ENCODE measurements around the gene FAM120C. TPM values are rescaled to one million over a fixed set of nuclear protein-coding genes. Genes with fewer than 3 reads are reported as not detected.

The FAM120C gene
- polyA plus RNA-seq, 3 donors: 1.7 to 2.6 (median 1.8) TPM

GRCh38 chrX:54044126-54044876 is 138.8 kb downstream of the FAM120C start, which contains the start of gene PHF8:
PHF8 (minus strand) TSS chrX:54044473; CDS start chrX:54042728, 1,745 bp downstream.
- no peaks in the 10 kb centered on the region for H4K20me1 ChIP-seq (ENCODE audit: insufficient read depth, low read length)
- peak within 1 kb of the TSS; percentile 85 for H2AFZ ChIP-seq (ENCODE audit: insufficient read depth, low read depth, low read length, poor library complexity, severe bottlenecking)
- WGBS (ENCODE audit: insufficient coverage): 0% methylated on average over 40 of the region's 66 CpGs
- H3K36me3 Mint-ChIP-seq: peaks cover 15 to 18% of the 10 kb centered on the region in 2 donors
- TF ChIP-seq CTCF (IDR thresholded peaks at IDR 0.05): no peak
- H3K36me3 ChIP-seq (replicated peaks in 1 of 2; ENCODE audit: control insufficient read depth in 1 of 2, insufficient read depth in 2 of 2, low read length in 2 of 2): peaks cover 19 to 25% of the 10 kb centered on the region in 2 donors
- H3K4me2 ChIP-seq (replicated peaks; ENCODE audit: extremely low read depth, low read length, poor library complexity, severe bottlenecking): peak within 1 kb of the TSS; percentile 89
- peaks cover 0 to 6% of the 10 kb centered on the region in 2 donors for H3K9me3 ChIP-seq (replicated peaks in 1 of 2; ENCODE audit: control insufficient read depth in 1 of 2, insufficient read depth in 1 of 2, low read length in 2 of 2)
- H3K9ac ChIP-seq (ENCODE audit: insufficient read depth, low read length, poor library complexity, severe bottlenecking): peak within 1 kb of the TSS; percentile 94
- H3K27me3 ChIP-seq (ENCODE audit: control insufficient read depth in 2 of 2, insufficient read depth in 2 of 2, low read length in 2 of 2): no peaks in the 10 kb centered on the region
- peak within 1 kb of the TSS; percentile 98 to 99 (median 98) for H3K27ac Mint-ChIP-seq
- H3K9me3 Mint-ChIP-seq: peaks cover 0 to 14% (median 8%) of the 10 kb centered on the region in 7 donors
- H3K4me1 Mint-ChIP-seq: peaks cover 18% of the 10 kb centered on the region
- peak within 1 kb of the TSS; percentile 88 to 98 for H3K27ac ChIP-seq (ENCODE audit: low read depth in 1 of 2, low read length in 2 of 2)
- peaks cover 16% of the 10 kb centered on the region in 2 donors for H3K4me1 ChIP-seq (ENCODE audit: control insufficient read depth in 1 of 2, insufficient read depth in 2 of 2, low read length in 2 of 2)
- intact Hi-C loops (cut with micrococcal nuclease): loop anchor here (5.0 to 10.0 kb wide), 6 partner anchors 138 to 770 kb away; partner anchors contain the start of genes FAM120C (in 1 of the 2), GNL3L (in 1 of the 2), HUWE1 (in 1 of the 2) and TSR2 (in 1 of the 2)
- H3K27me3 Mint-ChIP-seq (ENCODE audit: low read depth in 3 of 3): peaks cover 0 to 7% (median 0%) of the 10 kb centered on the region in 3 donors
- DNase-seq: peak; percentile 88 to 94 (median 94)
- H3K4me3 ChIP-seq (replicated peaks in 1 of 3; ENCODE audit: low read depth in 2 of 3, low read length in 3 of 3): peak within 1 kb of the TSS; percentile 67 to 86 (median 83)
- H3K79me2 ChIP-seq (ENCODE audit: insufficient read depth, low read length): peaks cover 12% of the 10 kb centered on the region
- peak within 1 kb of the TSS; percentile 91 to 96 for H3K4me3 Mint-ChIP-seq

GRCh38 chrX:54043541-54044125 is 139.4 kb downstream of the FAM120C start:
- 0% methylated on average over 16 of the region's 43 CpGs for WGBS (ENCODE audit: insufficient coverage)
- Histone ChIP-seq H3K9ac (ENCODE audit: insufficient read depth, low read length, poor library complexity, severe bottlenecking) (peak overlapping the region; percentile 94), H3K27ac (ENCODE audit: low read depth in 1 of 2, low read length in 2 of 2) (peak overlapping the region; percentile 88 to 98), H3K79me2 (ENCODE audit: insufficient read depth, low read length) (peaks cover 12% of the 10 kb centered on the region), H3K9me3 (replicated peaks in 1 of 2; ENCODE audit: control insufficient read depth in 1 of 2, insufficient read depth in 1 of 2, low read length in 2 of 2) (peaks cover 0 to 6% of the 10 kb centered on the region in 2 donors), H3K36me3 (replicated peaks in 1 of 2; ENCODE audit: control insufficient read depth in 1 of 2, insufficient read depth in 2 of 2, low read length in 2 of 2) (peaks cover 23 to 31% of the 10 kb centered on the region in 2 donors), H3K4me3 (replicated peaks in 1 of 3; ENCODE audit: low read depth in 2 of 3, low read length in 3 of 3) (peak overlapping the region; percentile 67 to 86 (median 83)), H2AFZ (ENCODE audit: insufficient read depth, low read depth, low read length, poor library complexity, severe bottlenecking) (peak overlapping the region; percentile 85), H4K20me1 (ENCODE audit: insufficient read depth, low read length) (no peaks in the 10 kb centered on the region), H3K4me2 (replicated peaks; ENCODE audit: extremely low read depth, low read length, poor library complexity, severe bottlenecking) (peak overlapping the region; percentile 89), H3K4me1 (ENCODE audit: control insufficient read depth in 1 of 2, insufficient read depth in 2 of 2, low read length in 2 of 2) (peaks cover 16% of the 10 kb centered on the region in 2 donors), H3K27me3 (ENCODE audit: control insufficient read depth in 2 of 2, insufficient read depth in 2 of 2, low read length in 2 of 2) (no peaks in the 10 kb centered on the region)
- intact Hi-C loops (cut with micrococcal nuclease): loop anchor here (5.0 to 10.0 kb wide), 6 partner anchors 139 to 771 kb away; partner anchors contain the start of genes FAM120C (in 1 of the 2), GNL3L (in 1 of the 2), HUWE1 (in 1 of the 2) and TSR2 (in 1 of the 2)
- DNase-seq: peak in 2 of 3 donors; percentile 11 to 21
- no peak for TF ChIP-seq CTCF (IDR thresholded peaks at IDR 0.05)
- peaks cover 0 to 7% (median 0%) of the 10 kb centered on the region in 3 donors for H3K27me3 Mint-ChIP-seq (ENCODE audit: low read depth in 3 of 3)
- peaks cover 0 to 14% (median 8%) of the 10 kb centered on the region in 7 donors for H3K9me3 Mint-ChIP-seq
- H3K4me3 Mint-ChIP-seq: peak overlapping the region; percentile 91 to 96
- peak overlapping the region; percentile 92 to 99 (median 98) for H3K27ac Mint-ChIP-seq
- H3K4me1 Mint-ChIP-seq: peaks cover 18% of the 10 kb centered on the region
- H3K36me3 Mint-ChIP-seq: peaks cover 16 to 23% of the 10 kb centered on the region in 2 donors

All from CD14-positive monocyte (primary cell).